K562 (cell line): ENCODE data around the gene CLEC19A. TPM values are rescaled to one million over a fixed set of nuclear protein-coding genes. Genes with fewer than 3 reads are reported as not detected.

Experiments used
- ATAC-seq: fragments of 200-7000 bp; cut with Tn5 transposase; 3 replicates; pipeline ENCODE4 v1.9.1; 2020; ENCODE audit warnings: moderate library complexity
- BruUV-seq: library from RNA; stranded (reverse); fragments of 400-500 nt; replicated peaks from 2 replicates; lab custom pipeline; 2021; lab: Mats Ljungman, UMichigan
- CTCF ChIA-PET: fragments of 300-600 bp; formaldehyde crosslinking; extraction: SDS; loops from one replicate; lab custom pipeline; 2021; ENCODE audit warnings: low intra/inter-chr PET ratio; lab: Yijun Ruan, JAX
- POLR2A ChIA-PET: fragments of 300-600, 350-650 bp; sonication (Branson Sonifier 250); formaldehyde crosslinking; extraction: SDS; loops from one replicate; lab custom pipeline; 2021; ENCODE audit warnings: antibody characterized with exemption, inconsistent platforms; lab: Yijun Ruan, JAX
- DNase-seq, 4 experiments: peaks; one replicate each; pipeline versions ENCODE4 v3.0.0 to v3.0.0-alpha.2; 2011 to 2018; ENCODE audit warnings: low spot score in 3 of 4, mixed read lengths in 3 of 4; ENCODE audit errors: extremely low read depth in 1 of 4
- FAIRE-seq: peaks from 2 replicates; lab custom pipeline; 2011; peaks lifted over from hg19 to GRCh38; lab: Jason Lieb, UNC
- H2AFZ ChIP-seq: 2 replicates; pipeline ENCODE4 v1.6.0; 2011; ENCODE audit warnings: low read depth, low read length, control low read depth, inconsistent platforms
- H3K27ac ChIP-seq: fragments of 200-600 bp; 3 replicates; pipeline ENCODE4 v1.8.0; 2011; ENCODE audit warnings: low read depth, mild to moderate bottlenecking, control low read depth, inconsistent platforms, low read length, moderate library complexity, mixed read lengths; ENCODE audit errors: extremely low read depth
- H3K27me3 ChIP-seq, 2 experiments: fragments of 300-600 bp in 1 of 2; 2 replicates in 1 of 2; 3 replicates in 1 of 2; pipeline versions ENCODE4 v1.6.0 to v1.8.0; 2011; ENCODE audit warnings: inconsistent platforms in 2 of 2, low read length in 2 of 2, mild to moderate bottlenecking in 1 of 2, mixed read lengths in 1 of 2, moderate library complexity in 1 of 2; ENCODE audit not compliant: control insufficient read depth in 2 of 2, insufficient read depth in 2 of 2
- H3K36me3 ChIP-seq: fragments of 300-600 bp; 3 replicates; pipeline ENCODE4 v1.8.0; 2011; ENCODE audit warnings: mild to moderate bottlenecking, low read length, inconsistent platforms; ENCODE audit not compliant: control insufficient read depth, insufficient read depth
- H3K4me1 ChIP-seq, 2 experiments: fragments of 200-600 bp in 1 of 2; replicated peaks in 1 of 2; 2 replicates in 1 of 2; 3 replicates in 1 of 2; pipeline versions ENCODE4 v1.5.1 to v1.8.0; 2011; ENCODE audit warnings: inconsistent platforms in 2 of 2, low read length in 2 of 2, mild to moderate bottlenecking in 1 of 2, mixed read lengths in 1 of 2, moderate library complexity in 1 of 2; ENCODE audit not compliant: control insufficient read depth in 2 of 2, insufficient read depth in 2 of 2
- H3K4me2 ChIP-seq: 2 replicates; pipeline ENCODE4 v1.6.1; 2011; ENCODE audit warnings: low read length, control low read depth, inconsistent platforms, mixed read lengths; ENCODE audit not compliant: insufficient read depth
- H3K4me3 ChIP-seq: fragments of 200-600 bp; sonication (generic), shearing (Covaris generic); 2 replicates; pipeline ENCODE4 v1.5.1; 2016; ENCODE audit warnings: control low read depth, inconsistent platforms
- H3K79me2 ChIP-seq: fragments of 200-600 bp; 3 replicates; pipeline ENCODE4 v1.8.0; 2011; ENCODE audit warnings: low read length, inconsistent platforms; ENCODE audit not compliant: control insufficient read depth, insufficient read depth
- H3K9ac ChIP-seq, 2 experiments: 2 replicates each; pipeline versions ENCODE4 v1.6.0 to v1.6.1; 2011; ENCODE audit warnings: low read depth in 2 of 2, low read length in 2 of 2, control low read depth in 1 of 2, inconsistent platforms in 1 of 2, mild to moderate bottlenecking in 1 of 2, mixed read lengths in 1 of 2; ENCODE audit not compliant: insufficient read depth in 1 of 2
- H3K9me1 ChIP-seq: one replicate; pipeline ENCODE4 v1.6.0; 2011; ENCODE audit warnings: inconsistent platforms, mild to moderate bottlenecking, low read length, moderate library complexity; ENCODE audit not compliant: control insufficient read depth, insufficient read depth
- H3K9me3 ChIP-seq: replicated peaks from 2 replicates; pipeline ENCODE4 v1.5.1; 2011; ENCODE audit warnings: low read depth, low read length, inconsistent platforms; ENCODE audit not compliant: control insufficient read depth, insufficient read depth
- H4K20me1 ChIP-seq: replicated peaks from 2 replicates; pipeline ENCODE4 v1.6.1; 2011; ENCODE audit warnings: low read length, inconsistent platforms, mixed read lengths; ENCODE audit not compliant: control insufficient read depth, insufficient read depth
- ARNT ChIP-seq, 2 experiments: fragments of 450-650 bp; IDR thresholded peaks; 2 replicates each; pipeline ENCODE4 v1.6.1; 2016; ENCODE audit warnings: mild to moderate bottlenecking in 1 of 2
- BCOR ChIP-seq: fragments of 450-650 bp; IDR thresholded peaks from 2 replicates; pipeline ENCODE4 v1.6.1; 2016
- CHCHD3 ChIP-seq: fragments of 250-450 bp; sonication (Bioruptor Pico); IDR thresholded peaks from 2 replicates; pipeline ENCODE4 v2.1.2; 2022; ENCODE audit warnings: mild to moderate bottlenecking
- CHD2 ChIP-seq: IDR thresholded peaks from 2 replicates; pipeline ENCODE4 v1.6.1; 2011; ENCODE audit warnings: low read depth, low read length
- CREB3 ChIP-seq: fragments of 450-650 bp; conservative IDR thresholded peaks from 2 replicates; pipeline ENCODE4 v1.6.1; 2016; ENCODE audit warnings: missing genetic modification characterization, low read depth, mild to moderate bottlenecking, missing compliant biosample characterization, moderate library complexity
- FOS ChIP-seq: IDR thresholded peaks from 3 replicates; pipeline ENCODE4 v1.6.1; 2011; ENCODE audit not compliant: insufficient read length; ENCODE audit errors: extremely low read depth
- GTF2A2 ChIP-seq: IDR thresholded peaks from 2 replicates; pipeline ENCODE4 v1.6.1; 2016; ENCODE audit warnings: mild to moderate bottlenecking, missing genetic modification characterization, missing compliant biosample characterization
- NR2C1 ChIP-seq, 2 experiments: fragments of 450-650 bp; IDR thresholded peaks; 2 replicates each; pipeline ENCODE4 v1.6.1; 2017; ENCODE audit warnings: mild to moderate bottlenecking in 2 of 2, antibody characterized with exemption in 1 of 2, inconsistent platforms in 1 of 2, missing compliant biosample characterization in 1 of 2, missing genetic modification characterization in 1 of 2
- NR2F6 ChIP-seq: fragments of 450-650 bp; formaldehyde crosslinking; IDR thresholded peaks from 2 replicates; pipeline ENCODE4 v1.4.0; 2020; ENCODE audit warnings: mild to moderate bottlenecking
- SRSF3 ChIP-seq: fragments of 200-400 bp; formaldehyde crosslinking; IDR thresholded peaks from 2 replicates; pipeline ENCODE4 v1.6.1; 2016; ENCODE audit warnings: mild to moderate bottlenecking, low read length, moderate library complexity; ENCODE audit not compliant: insufficient read depth
- STAT5B ChIP-seq: fragments of 250-450 bp; sonication (Bioruptor Pico); IDR thresholded peaks from 2 replicates; pipeline ENCODE4 v1.8.0; 2021; ENCODE audit warnings: mild to moderate bottlenecking, inconsistent platforms
- SUPT5H ChIP-seq: fragments of 450-650 bp; IDR thresholded peaks from 2 replicates; pipeline ENCODE4 v1.6.1; 2016
- ZNF780A ChIP-seq: fragments of 250-450 bp; sonication (Bioruptor Pico); IDR thresholded peaks from 2 replicates; pipeline ENCODE4 v1.5.0; 2021; ENCODE audit warnings: mild to moderate bottlenecking
- WGBS: fragments of 100-300 bp; shearing (Covaris generic); methylation state at CpG from one replicate; pipeline ENCODE4 v1.1.6; 2016; ENCODE audit warnings: low coverage, mixed read lengths; ENCODE audit not compliant: insufficient coverage; ENCODE audit errors: missing lambda C conversion rate; 5-methylcytosine and 5-hydroxymethylcytosine counted together
- in situ Hi-C: fragments of 300-500 bp; cut with MboI; formaldehyde crosslinking; loops from 4 replicates; pipeline ENCODE4 v1.15.0; 2018; ENCODE audit warnings: inconsistent platforms, mixed read lengths
- intact Hi-C: fragments of 100-400 bp; cut with micrococcal nuclease; formaldehyde crosslinking; loops from 2 replicates; pipeline ENCODE4 v1.14.2; 2022
- polyA plus RNA-seq, 8 experiments: library from polyadenylated mRNA; depleted of rRNA in 4 of 8; stranded (reverse) in 5 of 8; unstranded in 3 of 8; fragments of >200 nt; fragmentation: Nextera tagmentation in 2 of 8; fragmentation: Illumina TruSeq in 1 of 8; extraction: Ambion mirVana in 2 of 8; extraction: Trizol in 1 of 8; gene quantifications; 2 replicates each; pipeline versions ENCODE4 v1.2.1 to v1.2.3, GENCODE V29; 2011 to 2014; ENCODE audit warnings: inconsistent platforms in 1 of 8, missing spikeins in 1 of 8
- total RNA-seq, 7 experiments: library from RNA; depleted of rRNA in 6 of 7; stranded (reverse); fragments of >200 nt in 6 of 7; fragmentation: Illumina TruSeq in 2 of 7; extraction: Trizol in 2 of 7; gene quantifications; 2 replicates each; pipeline versions ENCODE4 v1.2.1 to v1.2.3, GENCODE V29; 2011 to 2021; ENCODE audit warnings: low replicate concordance in 1 of 7
- TF ChIP-seq, protein P1 (sequence below): fragments of 450-650 bp; formaldehyde crosslinking; IDR thresholded peaks from 2 replicates; pipeline ENCODE4 v1.4.0; 2020; ENCODE audit warnings: mild to moderate bottlenecking

The CLEC19A gene
- total and polyA plus RNA-seq, 9 of the 15 experiments (the other 6 are each of a cell fraction or from before 2014, with no cell fraction given): not detected

DNA sequence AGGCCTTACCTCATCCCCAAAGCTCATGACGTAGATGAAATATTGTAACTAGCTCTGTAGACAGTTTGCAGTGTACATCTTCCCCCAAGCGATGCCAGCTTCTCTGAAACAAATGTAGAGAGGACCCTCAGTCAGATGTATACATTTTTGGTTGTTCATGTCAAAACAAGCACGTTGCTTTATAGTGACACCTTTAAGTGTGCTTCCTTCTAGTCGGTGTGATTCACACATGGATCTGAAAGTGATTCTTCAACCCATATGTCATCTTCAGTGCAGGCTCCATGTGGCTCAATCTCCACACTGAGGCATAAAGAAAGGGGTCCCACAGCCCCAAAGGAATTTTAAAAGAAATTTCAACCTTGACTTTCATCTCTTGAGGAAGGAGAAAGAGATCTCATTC is 30.9 kb upstream of the CLEC19A start:
- no peak for DNase-seq
- H3K4me2 ChIP-seq: no peak overlapping the region
- no peak for FAIRE-seq
- no peak overlapping the region for H2AFZ ChIP-seq
- in situ Hi-C loops: no loop called here
- POLR2A ChIA-PET: interaction anchor here (0.8 to 1.1 kb wide), 4 partner anchors 9 to 52 kb away, joined by 3 read pairs; no protein-coding TSS in a partner anchor
- no peak overlapping the region for H3K27ac ChIP-seq
- WGBS: 1% methylated on average over 4 of the region's 4 CpGs
- no peaks in the 10 kb centered on the region for H3K36me3 ChIP-seq
- no peak for ATAC-seq
- H3K4me1 ChIP-seq: no peaks in the 10 kb centered on the region
- H3K9me3 ChIP-seq: no peaks in the 10 kb centered on the region
- no peaks in the 10 kb centered on the region for H3K79me2 ChIP-seq
- H4K20me1 ChIP-seq: no peaks in the 10 kb centered on the region
- TF ChIP-seq ARNT (IDR thresholded peaks at IDR 0.05): no peak
- no peak for TF ChIP-seq FOS
- TF ChIP-seq CHCHD3 (CRISPR knock-in tag): no peak
- no peak for TF ChIP-seq STAT5B (CRISPR knock-in tag)
- no peak for TF ChIP-seq NR2F6 (CRISPR knock-in tag)
- no peak for TF ChIP-seq BCOR
- TF ChIP-seq, protein P1, sequence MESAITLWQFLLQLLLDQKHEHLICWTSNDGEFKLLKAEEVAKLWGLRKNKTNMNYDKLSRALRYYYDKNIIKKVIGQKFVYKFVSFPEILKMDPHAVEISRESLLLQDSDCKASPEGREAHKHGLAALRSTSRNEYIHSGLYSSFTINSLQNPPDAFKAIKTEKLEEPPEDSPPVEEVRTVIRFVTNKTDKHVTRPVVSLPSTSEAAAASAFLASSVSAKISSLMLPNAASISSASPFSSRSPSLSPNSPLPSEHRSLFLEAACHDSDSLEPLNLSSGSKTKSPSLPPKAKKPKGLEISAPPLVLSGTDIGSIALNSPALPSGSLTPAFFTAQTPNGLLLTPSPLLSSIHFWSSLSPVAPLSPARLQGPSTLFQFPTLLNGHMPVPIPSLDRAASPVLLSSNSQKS: no peak
- no peak for TF ChIP-seq SUPT5H
- no peak for TF ChIP-seq NR2C1 (IDR thresholded peaks at IDR 0.05)
- TF ChIP-seq NR2C1 (tag; IDR thresholded peaks at IDR 0.05): no peak
- TF ChIP-seq CHD2: no peak
- TF ChIP-seq CREB3 (tag): no peak
- no peak for TF ChIP-seq SRSF3
- no peak for TF ChIP-seq GTF2A2 (tag)
- no peak for TF ChIP-seq ZNF780A (CRISPR knock-in tag)
- TF ChIP-seq, all 486 proteins: peak for 0
- Histone ChIP-seq H3K27me3 (peaks cover 6 to 32% of the 10 kb centered on the region in 2 experiments; a peak in 3 of 5 replicates), H3K9me1 (no peaks in the 10 kb centered on the region), H3K4me3 (no peak overlapping the region), H3K9ac (no peak overlapping the region)
- BruUV-seq: no TSS peak
- intact Hi-C loops: no loop called here
- CTCF ChIA-PET: interaction anchor here (0.6 kb wide), 1 partner anchor 121 kb away, joined by 3 read pairs; no protein-coding TSS in a partner anchor
